IPS DF 6.9 (cell line): ENCODE results near the gene DAAM2.

Source experiments
- DNase-seq: peaks from one replicate; pipeline ENCODE4 v3.0.0-alpha.2; 2013; ENCODE audit warnings: low read depth, low spot score
- H3K27ac ChIP-seq: one replicate; pipeline ENCODE4 v1.5.1; 2013; ENCODE audit warnings: low read length, control low read depth
- H3K27me3 ChIP-seq: 2 replicates; pipeline ENCODE4 v1.6.1; 2013; ENCODE audit warnings: mild to moderate bottlenecking, low read length; ENCODE audit not compliant: control insufficient read depth, insufficient read depth
- H3K36me3 ChIP-seq: 2 replicates; pipeline ENCODE4 v1.6.1; 2013; ENCODE audit warnings: low read length; ENCODE audit not compliant: control insufficient read depth, insufficient read depth
- H3K4me1 ChIP-seq: 2 replicates; pipeline ENCODE4 v1.6.1; 2013; ENCODE audit warnings: low read length; ENCODE audit not compliant: control insufficient read depth, insufficient read depth
- H3K4me3 ChIP-seq: 2 replicates; pipeline ENCODE4 v1.5.1; 2013; ENCODE audit warnings: mild to moderate bottlenecking, low read length
- H3K9me3 ChIP-seq: 2 replicates; pipeline ENCODE4 v1.6.1; 2013; ENCODE audit warnings: low read length, inconsistent platforms; ENCODE audit not compliant: control insufficient read depth, insufficient read depth
- WGBS: extraction: QIAGEN DNeasy Blood & Tissue Kit; methylation state at CpG from one replicate; pipeline ENCODE4 v1.1.7; 2013; ENCODE audit warnings: mixed read lengths, missing lambda C conversion rate; ENCODE audit not compliant: insufficient read length, insufficient coverage; 5-methylcytosine and 5-hydroxymethylcytosine counted together

DAAM2 gene

GRCh38 chr6:39903656-39904055, 111.5 kb downstream of the DAAM2 start:
- H3K9me3 ChIP-seq: no peaks in the 10 kb centered on the region
- WGBS: no CpG with 5 or more reads among the region's 6 CpGs
- DNase-seq: no peak
- H3K27me3 ChIP-seq: no peaks in the 10 kb centered on the region
- H3K27ac ChIP-seq: no peak overlapping the region
- H3K4me3 ChIP-seq: no peak overlapping the region
- no peaks in the 10 kb centered on the region for H3K4me1 ChIP-seq
- peaks cover 7% of the 10 kb centered on the region for H3K36me3 ChIP-seq

GRCh38 chr6:39904946-39905639, 112.9 kb downstream of the DAAM2 start:
- peaks cover 7% of the 10 kb centered on the region for H3K36me3 ChIP-seq
- WGBS: no CpG with 5 or more reads among the region's 4 CpGs
- H3K27ac ChIP-seq: no peak overlapping the region
- no peaks in the 10 kb centered on the region for H3K4me1 ChIP-seq
- no peaks in the 10 kb centered on the region for H3K9me3 ChIP-seq
- H3K27me3 ChIP-seq: no peaks in the 10 kb centered on the region
- H3K4me3 ChIP-seq: no peak overlapping the region
- no peak for DNase-seq

GRCh38 chr6:39905640-39905975, 113.4 kb downstream of the DAAM2 start:
- WGBS: no CpG with 5 or more reads among the region's 4 CpGs
- no peak overlapping the region for H3K27ac ChIP-seq
- H3K4me3 ChIP-seq: no peak overlapping the region
- no peaks in the 10 kb centered on the region for H3K27me3 ChIP-seq
- DNase-seq: no peak
- peaks cover 7% of the 10 kb centered on the region for H3K36me3 ChIP-seq
- H3K9me3 ChIP-seq: no peaks in the 10 kb centered on the region
- H3K4me1 ChIP-seq: no peaks in the 10 kb centered on the region

GRCh38 chr6:39906318-39906761, 114.2 kb downstream of the DAAM2 start:
- DNase-seq: no peak
- WGBS: no CpG with 5 or more reads among the region's 13 CpGs
- H3K4me3 ChIP-seq: no peak overlapping the region
- no peaks in the 10 kb centered on the region for H3K4me1 ChIP-seq
- no peaks in the 10 kb centered on the region for H3K9me3 ChIP-seq
- no peaks in the 10 kb centered on the region for H3K27me3 ChIP-seq
- peaks cover 7% of the 10 kb centered on the region for H3K36me3 ChIP-seq
- H3K27ac ChIP-seq: no peak overlapping the region

- Histone ChIP-seq H3K36me3 (peaks cover 7% of the 10 kb centered on the region), H3K4me3 (no peak overlapping the region), H3K27me3 (no peaks in the 10 kb centered on the region), H3K27ac (no peak overlapping the region), H3K9me3 (no peaks in the 10 kb centered on the region), H3K4me1 (no peaks in the 10 kb centered on the region)
- DNase-seq: no peak
- WGBS: no CpG with 5 or more reads among the region's 5 CpGs
These were observed 115.8 kb downstream of the DAAM2 start for GRCh38 chr6:39907871-39908575.

GRCh38 chr6:39908838-39909583, 116.8 kb downstream of the DAAM2 start:
- Histone ChIP-seq H3K27me3 (no peaks in the 10 kb centered on the region), H3K9me3 (no peaks in the 10 kb centered on the region), H3K4me1 (no peaks in the 10 kb centered on the region), H3K36me3 (peaks cover 7% of the 10 kb centered on the region), H3K4me3 (no peak overlapping the region), H3K27ac (no peak overlapping the region)
- no CpG with 5 or more reads among the region's 13 CpGs for WGBS
- no peak for DNase-seq

- Histone ChIP-seq H3K27ac (no peak overlapping the region), H3K4me3 (no peak overlapping the region), H3K4me1 (no peaks in the 10 kb centered on the region), H3K36me3 (peaks cover 7% of the 10 kb centered on the region), H3K27me3 (no peaks in the 10 kb centered on the region), H3K9me3 (no peaks in the 10 kb centered on the region)
- WGBS: no CpG with 5 or more reads among the region's 5 CpGs
- no peak for DNase-seq
These were observed 117.5 kb downstream of the DAAM2 start for GRCh38 chr6:39909701-39910100.

- H3K4me3 ChIP-seq: no peak overlapping the region
- no peaks in the 10 kb centered on the region for H3K9me3 ChIP-seq
- no peaks in the 10 kb centered on the region for H3K4me1 ChIP-seq
- DNase-seq: no peak
- peaks cover 7% of the 10 kb centered on the region for H3K36me3 ChIP-seq
- H3K27me3 ChIP-seq: no peaks in the 10 kb centered on the region
- H3K27ac ChIP-seq: no peak overlapping the region
These were observed 118.0 kb downstream of the DAAM2 start for GRCh38 chr6:39910164-39910563.

GRCh38 chr6:39910744-39911143, 118.6 kb downstream of the DAAM2 start:
- no peak for DNase-seq
- H3K4me1 ChIP-seq: no peaks in the 10 kb centered on the region
- peaks cover 7% of the 10 kb centered on the region for H3K36me3 ChIP-seq

GRCh38 chr6:39911513-39912125, 119.4 kb downstream of the DAAM2 start:
- peaks cover under 1% of the 10 kb centered on the region for H3K36me3 ChIP-seq
- no peak overlapping the region for H3K27ac ChIP-seq
- no peaks in the 10 kb centered on the region for H3K4me1 ChIP-seq
- H3K27me3 ChIP-seq: no peaks in the 10 kb centered on the region
- no peak for DNase-seq
- no peak overlapping the region for H3K4me3 ChIP-seq
- no CpG with 5 or more reads among the region's 10 CpGs for WGBS
- no peaks in the 10 kb centered on the region for H3K9me3 ChIP-seq

More at GRCh38 chr6:39910744-39911143, 118.6 kb downstream of the DAAM2 start:
- no CpG with 5 or more reads among the region's 2 CpGs for WGBS
- no peak overlapping the region for H3K4me3 ChIP-seq
- no peak overlapping the region for H3K27ac ChIP-seq
- H3K9me3 ChIP-seq: no peaks in the 10 kb centered on the region
- H3K27me3 ChIP-seq: no peaks in the 10 kb centered on the region
